Measurements from ENCODE around the gene AMOTL2.

- TF ChIP-seq POLR2A (IDR thresholded peaks at IDR 0.05) (no peak), CTCF (IDR thresholded peaks at IDR 0.05) (no peak)
Measured at GRCh38 chr3:134314588-134315285, 59.5 kb downstream of the AMOTL2 start.

Measured in Peyer's patch (tissue), 4 donors.